Keratinocyte (primary cell): ENCODE results near the gene SEL1L. TPM values are rescaled to one million over a fixed set of nuclear protein-coding genes. Genes with fewer than 3 reads are reported as not detected.

Experiments used
- DNase-seq: peaks from one replicate; pipeline ENCODE4 v3.0.0-alpha.2; 2011; ENCODE audit warnings: low read depth, missing footprints, low spot score
- FAIRE-seq: peaks from 2 replicates; lab custom pipeline; 2011; peaks lifted over from hg19 to GRCh38; lab: Jason Lieb, UNC
- H2AFZ ChIP-seq: 2 replicates; pipeline ENCODE4 v1.6.0; 2012; ENCODE audit warnings: low read length, control low read depth, inconsistent platforms; ENCODE audit not compliant: control insufficient read depth
- H3K27ac ChIP-seq: 2 replicates; pipeline ENCODE4 v1.5.1; 2011; ENCODE audit warnings: low read length; ENCODE audit not compliant: control insufficient read depth, insufficient read depth
- H3K27me3 ChIP-seq: 3 replicates; pipeline ENCODE4 v1.6.0; 2011; ENCODE audit warnings: low read length; ENCODE audit not compliant: control insufficient read depth, insufficient read depth; ENCODE audit errors: extremely low read depth
- H3K36me3 ChIP-seq, 2 experiments: 2 replicates in 1 of 2; 3 replicates in 1 of 2; pipeline ENCODE4 v1.5.1; 2011; ENCODE audit warnings: low read length in 2 of 2, mild to moderate bottlenecking in 1 of 2; ENCODE audit not compliant: control insufficient read depth in 2 of 2, insufficient read depth in 2 of 2; ENCODE audit errors: extremely low read depth in 1 of 2
- H3K4me1 ChIP-seq: 3 replicates; pipeline ENCODE4 v1.5.1; 2011; ENCODE audit warnings: low read length; ENCODE audit not compliant: control insufficient read depth, insufficient read depth; ENCODE audit errors: extremely low read depth
- H3K4me2 ChIP-seq: 3 replicates; pipeline ENCODE4 v1.6.0; 2011; ENCODE audit warnings: low read depth, low read length; ENCODE audit not compliant: control insufficient read depth, insufficient read depth; ENCODE audit errors: extremely low read depth
- H3K4me3 ChIP-seq, 3 experiments: fragments of 200-600 bp in 1 of 3; sonication (generic) in 1 of 3; 2 replicates in 2 of 3; 3 replicates in 1 of 3; pipeline ENCODE4 v1.5.1; 2011 to 2016; ENCODE audit warnings: low read length in 3 of 3, mild to moderate bottlenecking in 3 of 3, control low read depth in 2 of 3, inconsistent platforms in 1 of 3, low read depth in 1 of 3, mixed read lengths in 1 of 3, mixed run types in 1 of 3, moderate library complexity in 1 of 3; ENCODE audit not compliant: control insufficient read depth in 2 of 3, insufficient read depth in 2 of 3; ENCODE audit errors: extremely low read depth in 1 of 3
- H3K79me2 ChIP-seq: 2 replicates; pipeline ENCODE4 v1.6.0; 2012; ENCODE audit warnings: low read length; ENCODE audit not compliant: control insufficient read depth, insufficient read depth
- H3K9ac ChIP-seq: 3 replicates; pipeline ENCODE4 v1.6.0; 2011; ENCODE audit warnings: low read length; ENCODE audit not compliant: control insufficient read depth, insufficient read depth; ENCODE audit errors: extremely low read depth
- H3K9me1 ChIP-seq: 3 replicates; pipeline ENCODE4 v1.6.0; 2011; ENCODE audit warnings: low read length; ENCODE audit not compliant: control insufficient read depth, insufficient read depth; ENCODE audit errors: extremely low read depth
- H3K9me3 ChIP-seq: 2 replicates; pipeline ENCODE4 v1.5.1; 2012; ENCODE audit warnings: low read depth, low read length; ENCODE audit not compliant: control insufficient read depth
- H4K20me1 ChIP-seq: 3 replicates; pipeline ENCODE4 v1.6.0; 2011; ENCODE audit warnings: low read length; ENCODE audit not compliant: control insufficient read depth, insufficient read depth; ENCODE audit errors: extremely low read depth
- EZH2 ChIP-seq: IDR thresholded peaks from one replicate; pipeline ENCODE4 v1.6.1; 2012; ENCODE audit warnings: inconsistent platforms, mild to moderate bottlenecking, low read length, moderate library complexity
- dilution Hi-C: fragments of 300-500 bp; cut with MboI; formaldehyde crosslinking; loops from one replicate; pipeline ENCODE4 v1.7.0; 2020; ENCODE audit warnings: low sequenced_read_pairs; ENCODE audit not compliant: extremely low pct_ligation_motif_present
- polyA plus RNA-seq, 5 experiments: library from polyadenylated mRNA; depleted of rRNA in 3 of 5; stranded (reverse) in 3 of 5; stranded (forward) in 1 of 5; unstranded in 1 of 5; fragments of >200 nt; gene quantifications; 1 replicate in 1 of 5; 2 replicates in 3 of 5; 3 replicates in 1 of 5; pipeline versions ENCODE4 v1.2.1 to v1.2.3, GENCODE V29; 2011 to 2012; ENCODE audit warnings: missing spikeins in 2 of 5, low read depth in 1 of 5, low replicate concordance in 1 of 5
- TF ChIP-seq, protein P1 (sequence below), 3 experiments: IDR thresholded peaks in 1 of 3; conservative IDR thresholded peaks in 1 of 3; optimal IDR thresholded peaks in 1 of 3; 2 replicates in 2 of 3; 3 replicates in 1 of 3; pipeline versions ENCODE3 to v1.5.1; 2011; ENCODE audit warnings: low read length in 3 of 3, mild to moderate bottlenecking in 3 of 3, moderate library complexity in 2 of 3, control low read depth in 1 of 3, inconsistent platforms in 1 of 3; ENCODE audit not compliant: insufficient read depth in 2 of 3; ENCODE audit errors: extremely low read depth in 1 of 3

Gene SEL1L
- polyA plus RNA-seq, 1 donor (not counting 4 experiments of a cell fraction or from before 2014, with no cell fraction given), result 19.7 TPM

DNA sequence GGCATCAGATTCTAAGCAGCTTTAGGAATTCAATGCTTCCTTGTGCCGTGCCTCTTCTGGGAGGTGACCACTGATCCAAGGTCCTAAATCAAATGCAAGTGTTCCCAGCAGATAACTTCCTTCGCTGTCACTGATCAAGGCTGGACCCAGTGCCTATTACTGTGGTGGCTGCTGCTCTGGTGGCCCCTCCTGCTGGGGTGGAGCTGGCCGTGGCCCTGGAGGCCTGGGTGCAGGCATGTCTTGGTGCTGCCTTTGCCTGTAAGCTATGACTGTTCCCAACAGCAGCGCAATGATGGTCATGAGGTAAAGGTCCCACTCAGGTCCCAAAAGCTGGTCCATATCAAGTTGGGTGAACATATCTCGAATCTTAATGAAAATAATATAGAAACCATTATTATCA lies 56.8 kb downstream of the SEL1L start:
- Histone ChIP-seq H3K27me3 (no peaks in the 10 kb centered on the region), H3K36me3 (peaks cover 11 to 24% of the 10 kb centered on the region in 2 experiments), H4K20me1 (no peaks in the 10 kb centered on the region), H3K4me3 (no peak overlapping the region), H3K9ac (no peak overlapping the region), H3K27ac (no peak overlapping the region), H3K9me3 (no peaks in the 10 kb centered on the region), H3K4me1 (peaks cover 20% of the 10 kb centered on the region), H2AFZ (no peak overlapping the region), H3K79me2 (no peaks in the 10 kb centered on the region), H3K4me2 (no peak overlapping the region), H3K9me1 (no peaks in the 10 kb centered on the region)
- TF ChIP-seq, protein P1, sequence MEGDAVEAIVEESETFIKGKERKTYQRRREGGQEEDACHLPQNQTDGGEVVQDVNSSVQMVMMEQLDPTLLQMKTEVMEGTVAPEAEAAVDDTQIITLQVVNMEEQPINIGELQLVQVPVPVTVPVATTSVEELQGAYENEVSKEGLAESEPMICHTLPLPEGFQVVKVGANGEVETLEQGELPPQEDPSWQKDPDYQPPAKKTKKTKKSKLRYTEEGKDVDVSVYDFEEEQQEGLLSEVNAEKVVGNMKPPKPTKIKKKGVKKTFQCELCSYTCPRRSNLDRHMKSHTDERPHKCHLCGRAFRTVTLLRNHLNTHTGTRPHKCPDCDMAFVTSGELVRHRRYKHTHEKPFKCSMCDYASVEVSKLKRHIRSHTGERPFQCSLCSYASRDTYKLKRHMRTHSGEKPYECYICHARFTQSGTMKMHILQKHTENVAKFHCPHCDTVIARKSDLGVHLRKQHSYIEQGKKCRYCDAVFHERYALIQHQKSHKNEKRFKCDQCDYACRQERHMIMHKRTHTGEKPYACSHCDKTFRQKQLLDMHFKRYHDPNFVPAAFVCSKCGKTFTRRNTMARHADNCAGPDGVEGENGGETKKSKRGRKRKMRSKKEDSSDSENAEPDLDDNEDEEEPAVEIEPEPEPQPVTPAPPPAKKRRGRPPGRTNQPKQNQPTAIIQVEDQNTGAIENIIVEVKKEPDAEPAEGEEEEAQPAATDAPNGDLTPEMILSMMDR (optimal IDR thresholded peaks at IDR 0.05 in 1 of 3, IDR thresholded peaks at IDR 0.05 in 1 of 3, conservative IDR thresholded peaks at IDR 0.05 in 1 of 3; ENCODE audit: extremely low read depth in 1 of 3, insufficient read depth in 2 of 3, low read length in 3 of 3), result no peak
- no peak for TF ChIP-seq EZH2
- dilution Hi-C loops, result no loop called here
- DNase-seq (no peak), FAIRE-seq (no peak)

DNA sequence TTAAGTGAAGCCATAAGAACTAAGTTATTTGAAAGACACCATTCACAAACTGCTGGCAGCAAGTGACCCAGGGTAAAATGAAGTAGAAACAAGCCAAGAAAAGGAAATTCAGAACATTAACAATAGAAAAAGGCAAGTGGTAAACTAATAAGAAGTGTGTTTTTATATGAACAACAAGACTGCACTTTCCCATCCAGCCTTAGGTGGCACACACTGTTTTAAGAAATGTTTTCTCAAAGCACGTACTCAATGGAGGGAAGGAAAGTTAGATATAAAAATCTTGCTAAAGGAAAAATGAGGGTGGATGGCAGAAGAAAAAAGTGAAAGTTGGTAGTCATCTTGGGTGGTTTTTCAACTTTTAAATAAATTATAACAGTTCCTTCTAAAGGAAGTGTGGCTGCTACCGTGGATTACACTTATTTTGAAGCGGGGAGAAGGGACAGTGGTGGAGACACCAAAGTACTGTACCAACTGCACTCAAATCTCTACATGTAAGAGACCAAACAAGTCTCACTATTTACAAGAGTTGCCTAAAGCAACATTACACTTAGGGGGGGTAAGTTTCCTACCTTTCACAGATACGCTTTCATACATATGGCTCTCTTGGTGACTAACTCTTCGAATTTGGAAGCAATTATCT lies 58.8 kb downstream of the SEL1L start:
- no peak for TF ChIP-seq EZH2
- TF ChIP-seq, protein P1 (optimal IDR thresholded peaks at IDR 0.05 in 1 of 3, IDR thresholded peaks at IDR 0.05 in 1 of 3, conservative IDR thresholded peaks at IDR 0.05 in 1 of 3; ENCODE audit: extremely low read depth in 1 of 3, insufficient read depth in 2 of 3, low read length in 3 of 3), result no peak
- dilution Hi-C loops, result no loop called here
- Histone ChIP-seq H3K4me2 (no peak overlapping the region), H3K79me2 (no peaks in the 10 kb centered on the region), H3K36me3 (peaks cover 8 to 21% of the 10 kb centered on the region in 2 experiments), H3K27me3 (no peaks in the 10 kb centered on the region), H3K9ac (no peak overlapping the region), H3K9me3 (no peaks in the 10 kb centered on the region), H3K4me3 (no peak overlapping the region), H4K20me1 (no peaks in the 10 kb centered on the region), H3K9me1 (no peaks in the 10 kb centered on the region), H2AFZ (no peak overlapping the region), H3K4me1 (peaks cover 20% of the 10 kb centered on the region), H3K27ac (no peak overlapping the region)
- DNase-seq (no peak), FAIRE-seq (no peak)
